K562 (cell line): ENCODE data around the gene MOB3C. TPM values are rescaled to one million over a fixed set of nuclear protein-coding genes. Genes with fewer than 3 reads are reported as not detected.

Experiments used
- BDP1 ChIP-seq: IDR thresholded peaks from 3 replicates; pipeline ENCODE4 v1.6.1; 2011; ENCODE audit not compliant: insufficient read length, insufficient read depth
- CBFA2T3 ChIP-seq: fragments of 450-650 bp; IDR thresholded peaks from 2 replicates; pipeline ENCODE4 v1.6.1; 2017
- CTBP1 ChIP-seq: fragments of 450-650 bp; IDR thresholded peaks from 2 replicates; pipeline ENCODE4 v1.6.1; 2016; ENCODE audit warnings: borderline replicate concordance
- GABPA ChIP-seq: fragments of 200-800 bp; sonication (Bioruptor generic); conservative IDR thresholded peaks from 2 replicates; pipeline ENCODE4 v1.6.1; 2016; ENCODE audit warnings: low read depth, missing genetic modification characterization, missing compliant biosample characterization
- MAFK ChIP-seq: IDR thresholded peaks from 2 replicates; pipeline ENCODE4 v1.6.1; 2011; ENCODE audit warnings: low read length, improper control_type of control experiment
- MTA2 ChIP-seq: fragments of 450-650 bp; IDR thresholded peaks from 2 replicates; pipeline ENCODE4 v1.6.1; 2016; ENCODE audit warnings: low read depth
- MYC ChIP-seq, 2 experiments: fragments of 250-450 bp in 1 of 2; sonication (Bioruptor Pico) in 1 of 2; IDR thresholded peaks; 2 replicates each; pipeline versions ENCODE4 v1.5.1 to v1.6.1; 2012 to 2021; ENCODE audit warnings: low read depth in 2 of 2, borderline replicate concordance in 1 of 2, improper control_type of control experiment in 1 of 2, low read length in 1 of 2, mild to moderate bottlenecking in 1 of 2, moderate library complexity in 1 of 2
- XRCC3 ChIP-seq: fragments of 450-650 bp; IDR thresholded peaks from 2 replicates; pipeline ENCODE4 v1.6.1; 2017; ENCODE audit warnings: mild to moderate bottlenecking, moderate library complexity
- polyA plus RNA-seq, 8 experiments: library from polyadenylated mRNA; depleted of rRNA in 4 of 8; stranded (reverse) in 5 of 8; unstranded in 3 of 8; fragments of >200 nt; fragmentation: Nextera tagmentation in 2 of 8; fragmentation: Illumina TruSeq in 1 of 8; extraction: Ambion mirVana in 2 of 8; extraction: Trizol in 1 of 8; gene quantifications; 2 replicates each; pipeline versions ENCODE4 v1.2.1 to v1.2.3, GENCODE V29; 2011 to 2014; ENCODE audit warnings: inconsistent platforms in 1 of 8, missing spikeins in 1 of 8
- total RNA-seq, 7 experiments: library from RNA; depleted of rRNA in 6 of 7; stranded (reverse); fragments of >200 nt in 6 of 7; fragmentation: Illumina TruSeq in 2 of 7; extraction: Trizol in 2 of 7; gene quantifications; 2 replicates each; pipeline versions ENCODE4 v1.2.1 to v1.2.3, GENCODE V29; 2011 to 2021; ENCODE audit warnings: low replicate concordance in 1 of 7
- TF ChIP-seq, protein P1 (sequence below): fragments of 250-450 bp; sonication (Bioruptor Pico); IDR thresholded peaks from 2 replicates; pipeline ENCODE4 v1.5.1; 2021; ENCODE audit warnings: mild to moderate bottlenecking
- TF ChIP-seq, protein P2 (sequence below): fragments of 450-650 bp; IDR thresholded peaks from 2 replicates; pipeline ENCODE4 v1.7.0; 2016; ENCODE audit warnings: borderline replicate concordance

The MOB3C gene
- total and polyA plus RNA-seq, 9 of the 15 experiments (the other 6 are each of a cell fraction or from before 2014, with no cell fraction given): 1.0 to 7.5 (median 3.7) TPM

GRCh38 chr1:46582972-46583371, 33.6 kb downstream of the MOB3C start (continued):
- TF ChIP-seq, protein P1, sequence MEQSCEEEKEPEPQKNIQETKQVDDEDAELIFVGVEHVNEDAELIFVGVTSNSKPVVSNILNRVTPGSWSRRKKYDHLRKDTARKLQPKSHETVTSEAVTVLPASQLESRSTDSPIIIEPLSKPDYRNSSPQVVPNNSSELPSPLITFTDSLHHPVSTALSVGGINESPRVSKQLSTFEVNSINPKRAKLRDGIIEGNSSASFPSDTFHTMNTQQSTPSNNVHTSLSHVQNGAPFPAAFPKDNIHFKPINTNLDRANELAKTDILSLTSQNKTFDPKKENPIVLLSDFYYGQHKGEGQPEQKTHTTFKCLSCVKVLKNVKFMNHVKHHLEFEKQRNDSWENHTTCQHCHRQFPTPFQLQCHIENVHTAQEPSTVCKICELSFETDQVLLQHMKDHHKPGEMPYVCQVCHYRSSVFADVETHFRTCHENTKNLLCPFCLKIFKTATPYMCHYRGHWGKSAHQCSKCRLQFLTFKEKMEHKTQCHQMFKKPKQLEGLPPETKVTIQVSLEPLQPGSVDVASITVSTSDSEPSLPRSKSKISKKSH (CRISPR knock-in tag): no peak
- TF ChIP-seq XRCC3 (no peak), MTA2 (peak; percentile 47; the same call in 1 of the 2 replicates), CTBP1 (peak; percentile 98), MAFK (0 out of 2 replicates have a peak, but pooled peaks have one; percentile 3), GABPA (no peak), CBFA2T3 (peak; percentile 60), BDP1 (no peak), MYC (IDR thresholded peaks at IDR 0.05; ENCODE audit: low read depth, low read length) (0 out of 2 replicates have a peak, but pooled peaks have one; percentile 25), MYC (CRISPR knock-in tag; IDR thresholded peaks at IDR 0.05; ENCODE audit: borderline replicate concordance, low read depth) (no peak)
- TF ChIP-seq, protein P2, sequence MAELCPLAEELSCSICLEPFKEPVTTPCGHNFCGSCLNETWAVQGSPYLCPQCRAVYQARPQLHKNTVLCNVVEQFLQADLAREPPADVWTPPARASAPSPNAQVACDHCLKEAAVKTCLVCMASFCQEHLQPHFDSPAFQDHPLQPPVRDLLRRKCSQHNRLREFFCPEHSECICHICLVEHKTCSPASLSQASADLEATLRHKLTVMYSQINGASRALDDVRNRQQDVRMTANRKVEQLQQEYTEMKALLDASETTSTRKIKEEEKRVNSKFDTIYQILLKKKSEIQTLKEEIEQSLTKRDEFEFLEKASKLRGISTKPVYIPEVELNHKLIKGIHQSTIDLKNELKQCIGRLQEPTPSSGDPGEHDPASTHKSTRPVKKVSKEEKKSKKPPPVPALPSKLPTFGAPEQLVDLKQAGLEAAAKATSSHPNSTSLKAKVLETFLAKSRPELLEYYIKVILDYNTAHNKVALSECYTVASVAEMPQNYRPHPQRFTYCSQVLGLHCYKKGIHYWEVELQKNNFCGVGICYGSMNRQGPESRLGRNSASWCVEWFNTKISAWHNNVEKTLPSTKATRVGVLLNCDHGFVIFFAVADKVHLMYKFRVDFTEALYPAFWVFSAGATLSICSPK: no peak
